C4-2B (cell line): ENCODE data around the gene PRKAG2.
"Not testable (repeated sequence)": the region's sequence is repeated elsewhere in the genome, so short reads cannot be mapped to it uniquely, and the experiment has no call there.

ENCODE experiments used
- H3K27ac ChIP-seq: fragments of 450-650 bp; 2 replicates; pipeline ENCODE4 v1.5.1; 2017
- ZFX ChIP-seq: fragments of 450-650 bp; IDR thresholded peaks from 2 replicates; pipeline ENCODE4 v1.6.1; 2017
- TF ChIP-seq, protein P1 (sequence below): fragments of 450-650 bp; conservative IDR thresholded peaks from 2 replicates; pipeline ENCODE4 v1.5.1; 2017; ENCODE audit warnings: mild to moderate bottlenecking

Gene PRKAG2

GRCh38 chr7:151755131-151755801 is 121.6 kb downstream of the PRKAG2 start:
- H3K27ac ChIP-seq, result no peak overlapping the region
- TF ChIP-seq ZFX, result no peak
- TF ChIP-seq, protein P1, sequence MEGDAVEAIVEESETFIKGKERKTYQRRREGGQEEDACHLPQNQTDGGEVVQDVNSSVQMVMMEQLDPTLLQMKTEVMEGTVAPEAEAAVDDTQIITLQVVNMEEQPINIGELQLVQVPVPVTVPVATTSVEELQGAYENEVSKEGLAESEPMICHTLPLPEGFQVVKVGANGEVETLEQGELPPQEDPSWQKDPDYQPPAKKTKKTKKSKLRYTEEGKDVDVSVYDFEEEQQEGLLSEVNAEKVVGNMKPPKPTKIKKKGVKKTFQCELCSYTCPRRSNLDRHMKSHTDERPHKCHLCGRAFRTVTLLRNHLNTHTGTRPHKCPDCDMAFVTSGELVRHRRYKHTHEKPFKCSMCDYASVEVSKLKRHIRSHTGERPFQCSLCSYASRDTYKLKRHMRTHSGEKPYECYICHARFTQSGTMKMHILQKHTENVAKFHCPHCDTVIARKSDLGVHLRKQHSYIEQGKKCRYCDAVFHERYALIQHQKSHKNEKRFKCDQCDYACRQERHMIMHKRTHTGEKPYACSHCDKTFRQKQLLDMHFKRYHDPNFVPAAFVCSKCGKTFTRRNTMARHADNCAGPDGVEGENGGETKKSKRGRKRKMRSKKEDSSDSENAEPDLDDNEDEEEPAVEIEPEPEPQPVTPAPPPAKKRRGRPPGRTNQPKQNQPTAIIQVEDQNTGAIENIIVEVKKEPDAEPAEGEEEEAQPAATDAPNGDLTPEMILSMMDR, result no peak

DNA sequence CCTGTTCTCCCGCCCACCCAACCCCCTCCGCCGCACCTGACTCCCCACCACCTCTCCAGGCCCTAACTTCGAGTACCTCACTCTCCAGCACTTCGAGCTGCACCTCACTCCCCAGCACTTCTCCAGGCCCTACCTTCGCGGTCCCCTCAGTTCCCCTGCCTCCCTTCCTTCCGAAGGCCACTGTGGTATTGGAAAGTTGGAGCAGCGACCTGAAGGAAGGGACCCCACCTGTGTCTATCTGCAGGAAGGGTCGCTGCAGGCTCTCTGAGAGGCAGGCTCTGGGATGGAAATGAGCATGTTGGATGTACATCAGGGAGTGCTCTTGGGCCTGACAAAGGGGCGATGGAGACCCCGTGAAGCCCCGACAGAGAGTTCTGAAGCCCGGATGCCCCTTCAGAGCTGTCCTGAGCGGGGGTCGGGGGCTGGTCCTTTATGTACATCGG is 122.2 kb downstream of the PRKAG2 start:
- H3K27ac ChIP-seq, result no peak overlapping the region

DNA sequence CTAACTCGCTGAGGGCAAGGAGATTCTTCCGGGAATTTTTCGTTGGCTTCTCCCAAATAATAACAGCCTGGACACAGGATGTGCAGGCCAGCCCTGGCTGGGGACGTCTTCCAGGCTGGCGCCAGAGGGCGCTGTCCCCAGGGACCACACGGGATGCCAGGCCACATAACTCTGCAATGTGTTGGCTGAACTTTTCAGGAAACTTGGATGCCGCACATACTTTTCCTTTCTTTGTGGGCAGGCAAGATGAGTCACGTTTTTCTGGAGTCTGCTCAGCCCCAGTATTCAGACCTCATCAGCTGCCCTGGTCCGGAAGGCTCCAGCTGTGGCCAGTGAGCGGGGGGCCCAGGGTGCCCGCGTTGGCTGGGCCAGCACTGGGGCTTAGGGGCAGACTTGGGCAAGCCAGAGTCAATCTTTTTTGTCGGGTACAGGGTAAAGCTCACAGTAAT is 122.7 kb downstream of the PRKAG2 start:
- TF ChIP-seq, protein P1, result peak; percentile 99
- TF ChIP-seq ZFX, result no peak
- no peak overlapping the region for H3K27ac ChIP-seq

More for the DNA sequence above, 122.2 kb downstream of the PRKAG2 start:
- TF ChIP-seq ZFX, result no peak
- TF ChIP-seq, protein P1, result no peak

- TF ChIP-seq ZFX, result no peak
- TF ChIP-seq, protein P1, result no peak
- H3K27ac ChIP-seq, result no peak overlapping the region
Observed at GRCh38 chr7:151752816-151753595, 123.9 kb downstream of the PRKAG2 start.

DNA sequence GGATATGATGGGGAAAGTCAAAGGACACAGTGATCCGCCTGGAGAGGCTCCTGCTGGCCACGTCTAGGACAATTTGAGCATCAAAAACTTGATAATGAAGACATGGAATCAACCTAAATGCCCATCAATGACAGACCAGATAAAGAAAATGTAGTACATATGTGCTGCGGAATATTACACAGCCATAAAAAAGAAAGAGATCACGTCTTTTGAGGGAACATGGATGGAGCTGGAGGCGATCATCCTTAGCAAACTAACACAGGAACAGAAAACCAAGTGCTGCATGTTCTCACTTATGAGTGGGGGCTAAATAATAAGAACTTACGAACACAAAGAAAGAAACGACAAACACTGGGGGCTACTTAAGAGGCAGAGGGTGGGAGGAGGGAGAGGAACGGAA is 124.9 kb downstream of the PRKAG2 start:
- H3K27ac ChIP-seq, result no peak overlapping the region
- TF ChIP-seq, protein P1, result no peak
- no peak for TF ChIP-seq ZFX

GRCh38 chr7:151748733-151749132 is 128.2 kb downstream of the PRKAG2 start:
- no peak overlapping the region for H3K27ac ChIP-seq
- TF ChIP-seq, protein P1, result no peak
- TF ChIP-seq ZFX, result no peak

GRCh38 chr7:151748021-151748420 is 128.9 kb downstream of the PRKAG2 start:
- not testable (repeated sequence) for H3K27ac ChIP-seq
